Measurements from ENCODE around the gene GPR162.
"Not testable (repeated sequence)": the region's sequence is repeated elsewhere in the genome, so short reads cannot be mapped to it uniquely, and the experiment has no call there.

The GPR162 gene

DNA sequence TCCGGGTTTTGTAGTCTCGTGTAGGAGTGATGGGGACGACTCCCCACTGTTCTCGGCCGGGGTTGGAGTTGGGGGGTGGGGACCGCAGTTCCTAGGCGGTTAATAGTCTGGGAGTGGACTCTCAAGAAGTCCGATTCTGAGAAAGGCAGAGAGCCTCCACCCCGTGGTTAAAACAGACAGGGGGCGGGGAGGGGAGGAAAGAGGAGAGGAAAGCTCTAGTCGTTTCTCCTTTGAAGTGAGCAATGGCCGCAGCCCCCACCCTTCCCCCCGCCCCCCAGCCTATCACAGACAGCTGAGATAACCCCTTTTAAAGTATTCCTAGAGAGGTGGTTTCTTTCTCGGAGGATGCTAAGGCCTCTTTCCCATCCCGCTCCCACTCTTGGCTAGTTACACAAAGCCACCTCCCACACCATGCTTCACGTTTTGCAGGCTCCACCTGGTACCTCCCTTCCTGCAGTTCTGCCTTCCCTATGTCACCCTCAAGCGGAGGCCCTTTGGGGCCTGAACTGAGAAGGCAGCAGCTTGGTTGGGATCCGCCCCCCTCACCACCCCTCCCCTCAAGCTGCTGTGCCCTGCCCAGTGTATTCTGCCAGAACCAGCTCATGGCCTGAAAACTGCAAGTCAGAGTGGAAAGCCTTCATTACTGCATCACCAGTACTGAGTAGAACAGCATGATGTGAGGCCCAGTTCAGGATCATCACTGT is 31.2 kb downstream of the GPR162 start:
- DNase-seq (ENCODE audit: low read depth in 2 of 2, low spot score in 1 of 2): no peak

DNA sequence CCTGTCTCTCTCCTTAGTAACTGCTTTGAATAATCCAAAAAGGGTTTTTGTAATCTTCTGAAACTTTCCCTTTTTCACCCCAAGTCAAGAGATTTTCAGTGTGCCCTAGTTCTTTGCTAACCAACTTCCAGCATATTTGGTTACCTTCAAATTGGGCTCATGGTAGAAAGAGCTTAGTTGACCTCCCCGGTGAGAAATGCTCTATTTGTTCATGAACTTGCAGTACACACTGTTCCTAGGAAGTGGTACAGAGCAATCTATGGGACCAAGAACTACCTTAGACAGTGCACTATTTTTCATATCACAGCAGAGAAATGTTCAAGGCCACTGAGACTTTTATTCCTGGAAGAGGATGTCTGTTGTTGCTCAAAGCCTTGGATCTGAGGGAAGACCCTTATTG is 32.0 kb downstream of the GPR162 start:
- no peak for DNase-seq (ENCODE audit: low read depth in 2 of 2, low spot score in 1 of 2)

DNA sequence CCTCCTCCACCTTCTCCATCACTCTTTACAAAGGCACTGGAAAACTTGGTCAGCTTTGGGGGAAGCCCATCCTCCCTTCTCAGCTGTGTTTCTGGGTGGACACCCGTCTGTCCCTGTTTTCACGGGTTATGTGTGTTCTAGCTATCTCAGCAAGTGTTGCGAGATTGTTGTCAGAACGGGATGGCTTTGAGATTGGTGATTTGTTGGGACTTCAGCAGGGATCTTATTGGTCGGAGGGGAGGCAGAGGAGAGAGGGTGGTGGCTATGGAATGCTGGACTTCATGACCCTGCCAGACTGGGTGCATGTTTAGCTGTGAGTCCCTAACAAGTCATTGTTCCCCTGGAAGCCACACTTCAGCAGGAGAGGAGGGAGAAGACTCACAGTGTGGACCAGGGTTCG is 32.4 kb downstream of the GPR162 start:
- no peak for DNase-seq (ENCODE audit: low read depth in 2 of 2, low spot score in 1 of 2)

DNA sequence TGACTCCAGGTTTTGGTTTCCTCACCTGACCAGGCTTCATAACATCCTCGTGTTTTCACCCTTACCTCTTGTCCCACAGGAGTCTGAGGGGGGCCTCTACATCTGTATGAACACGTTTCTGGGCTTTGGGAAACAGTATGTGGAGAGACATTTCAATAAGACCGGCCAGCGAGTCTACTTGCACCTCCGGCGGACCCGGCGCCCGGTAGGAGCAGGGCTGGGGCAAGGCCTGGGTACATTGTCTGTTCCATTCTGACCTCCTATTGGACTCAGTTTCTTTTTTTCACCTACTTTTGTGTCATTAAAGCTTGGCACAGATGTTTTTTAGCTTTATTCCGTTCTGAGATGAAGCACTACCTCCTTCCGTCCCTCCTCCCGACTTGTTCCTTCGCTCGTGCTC is 33.7 kb downstream of the GPR162 start:
- DNase-seq (ENCODE audit: low read depth in 2 of 2, low spot score in 1 of 2): no peak

DNA sequence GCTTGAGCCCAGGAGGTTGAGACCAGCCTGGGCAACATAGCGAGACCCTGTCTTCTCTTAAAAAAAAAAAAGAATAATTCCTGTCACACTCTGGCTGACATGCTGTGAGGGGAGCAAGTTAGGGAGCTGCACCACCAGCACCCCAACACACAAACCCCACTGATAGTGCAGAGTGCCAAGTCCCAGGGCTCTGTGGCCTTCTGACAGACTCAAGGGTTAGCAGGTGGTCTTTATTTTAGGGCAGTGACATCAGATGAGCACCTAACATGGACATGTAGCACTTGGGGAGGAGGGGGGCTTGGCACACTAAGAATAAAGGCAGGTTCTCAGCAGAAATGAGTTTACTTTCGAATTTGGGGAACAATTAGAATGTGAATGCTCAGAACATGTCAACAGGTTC is 37.2 kb downstream of the GPR162 start:
- no peak for DNase-seq (ENCODE audit: low read depth in 2 of 2, low spot score in 1 of 2)

DNA sequence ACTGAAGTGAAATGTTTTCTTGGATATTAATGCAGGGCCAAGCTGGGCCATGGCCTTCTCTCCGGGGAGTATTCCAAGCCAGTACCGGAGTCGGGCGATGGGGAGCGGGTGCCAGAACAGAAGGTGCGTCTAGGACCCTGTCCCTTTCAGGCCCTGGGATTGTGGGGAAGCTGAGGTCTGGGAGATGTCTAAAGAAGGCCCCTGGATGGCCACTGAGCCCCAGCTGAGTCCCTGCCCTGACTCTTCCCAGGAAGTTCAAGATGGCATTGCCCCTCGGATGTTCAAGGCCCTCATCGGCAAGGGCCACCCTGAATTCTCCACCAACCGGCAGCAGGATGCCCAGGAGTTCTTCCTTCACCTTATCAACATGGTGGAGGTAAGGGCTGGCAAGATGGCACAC is 38.5 kb downstream of the GPR162 start:
- no peak for DNase-seq (ENCODE audit: low read depth in 2 of 2, low spot score in 1 of 2)

DNA sequence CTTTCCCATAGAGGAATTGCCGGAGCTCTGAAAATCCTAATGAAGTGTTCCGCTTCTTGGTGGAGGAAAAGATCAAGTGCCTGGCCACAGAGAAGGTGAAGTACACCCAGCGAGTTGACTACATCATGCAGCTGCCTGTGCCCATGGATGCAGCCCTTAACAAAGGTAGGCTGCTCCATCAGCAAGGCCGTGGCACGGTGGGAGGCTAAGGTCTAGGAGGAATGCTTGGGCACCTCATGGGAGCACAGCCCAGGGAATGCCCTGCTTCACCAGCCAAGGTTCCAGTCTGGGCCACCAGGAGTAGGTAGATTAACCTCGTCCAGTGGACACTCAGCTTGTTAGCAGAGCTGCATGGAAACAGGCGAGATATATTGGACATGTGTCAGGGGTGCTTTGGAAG is 39.3 kb downstream of the GPR162 start:
- DNase-seq (ENCODE audit: low read depth in 2 of 2, low spot score in 1 of 2): no peak

DNA sequence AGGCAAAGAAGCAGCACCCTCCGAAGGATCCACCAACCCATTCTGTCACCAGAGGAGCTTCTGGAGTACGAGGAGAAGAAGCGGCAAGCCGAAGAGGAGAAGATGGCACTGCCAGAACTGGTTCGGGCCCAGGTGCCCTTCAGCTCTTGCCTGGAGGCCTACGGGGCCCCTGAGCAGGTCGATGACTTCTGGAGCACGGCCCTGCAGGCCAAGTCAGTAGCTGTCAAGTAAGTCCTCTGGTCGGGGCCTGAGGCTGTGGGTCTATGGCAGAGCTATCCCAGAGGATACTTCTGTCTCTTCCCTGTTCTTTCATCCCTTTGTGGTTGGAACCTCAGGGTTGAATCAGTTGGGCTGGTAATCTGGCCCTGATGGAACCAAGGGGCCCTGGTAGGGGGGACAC is 39.8 kb downstream of the GPR162 start:
- no peak for DNase-seq (ENCODE audit: low read depth in 2 of 2, low spot score in 1 of 2)

DNA sequence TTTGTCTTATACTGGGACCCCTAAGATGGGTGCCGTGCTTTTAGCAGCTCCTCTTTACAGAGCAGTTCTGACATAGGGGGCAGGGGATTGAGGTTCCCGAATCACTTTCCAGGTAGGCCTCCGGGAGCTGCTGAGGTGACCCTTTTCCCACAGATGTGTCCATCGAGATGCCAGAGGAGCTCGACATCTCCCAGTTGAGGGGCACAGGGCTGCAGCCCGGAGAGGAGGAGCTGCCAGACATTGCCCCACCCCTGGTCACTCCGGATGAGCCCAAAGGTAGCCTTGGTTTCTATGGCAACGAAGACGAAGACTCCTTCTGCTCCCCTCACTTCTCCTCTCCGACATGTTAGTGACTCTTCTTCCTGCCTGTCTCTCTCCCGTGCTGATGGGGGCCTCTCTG is 41.4 kb downstream of the GPR162 start:
- no peak for DNase-seq (ENCODE audit: low read depth in 2 of 2, low spot score in 1 of 2)

DNA sequence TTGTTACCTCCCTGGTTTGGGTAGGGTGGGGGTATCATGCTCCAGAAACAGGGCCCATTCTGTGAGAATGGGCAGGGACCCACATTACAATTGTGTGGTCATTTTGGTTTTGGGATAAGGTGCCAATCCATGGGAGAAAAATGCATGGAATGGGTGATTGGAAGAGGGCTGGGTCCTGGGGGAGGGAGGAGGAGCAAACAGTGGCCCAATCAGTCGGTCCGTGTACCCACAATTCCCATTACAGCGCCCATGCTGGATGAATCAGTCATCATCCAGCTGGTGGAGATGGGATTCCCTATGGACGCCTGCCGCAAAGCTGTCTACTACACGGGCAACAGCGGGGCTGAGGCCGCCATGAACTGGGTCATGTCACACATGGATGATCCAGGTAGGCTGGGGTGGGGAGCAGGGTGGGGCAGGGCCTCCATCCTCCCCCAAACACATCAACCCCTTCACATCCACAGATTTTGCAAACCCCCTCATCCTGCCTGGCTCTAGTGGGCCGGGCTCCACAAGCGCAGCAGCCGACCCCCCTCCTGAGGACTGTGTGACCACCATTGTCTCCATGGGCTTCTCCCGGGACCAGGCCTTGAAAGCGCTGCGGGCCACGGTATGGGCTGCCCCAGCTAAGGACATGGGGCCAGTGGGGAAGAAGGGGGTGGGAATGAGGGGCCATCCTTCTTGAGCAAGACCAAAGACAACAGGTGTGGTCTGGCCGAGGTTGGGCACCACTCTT is 42.1 kb downstream of the GPR162 start:
- no peak for DNase-seq (ENCODE audit: low read depth in 2 of 2, low spot score in 1 of 2)

DNA sequence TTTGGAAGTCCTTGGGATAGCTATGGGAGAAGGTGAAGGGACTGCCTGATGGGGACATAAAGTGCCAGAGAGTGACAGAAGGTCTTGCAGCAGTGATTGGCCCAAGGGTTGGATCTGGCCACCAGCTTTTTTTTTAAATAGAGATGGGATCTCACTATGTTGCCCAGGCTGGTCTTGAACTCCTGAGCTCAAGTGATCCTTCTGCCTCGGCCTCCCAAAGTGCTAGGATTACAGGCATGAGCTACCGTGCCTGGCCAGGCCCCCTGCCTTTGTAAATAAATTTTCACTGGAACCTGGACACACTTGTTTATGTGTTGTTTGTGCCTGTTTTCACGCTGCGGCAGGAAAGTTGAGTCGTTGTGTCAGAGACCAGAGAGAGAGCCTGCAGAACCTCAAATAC is 43.7 kb downstream of the GPR162 start:
- not testable (repeated sequence) for DNase-seq (ENCODE audit: low read depth in 2 of 2, low spot score in 1 of 2)

DNA sequence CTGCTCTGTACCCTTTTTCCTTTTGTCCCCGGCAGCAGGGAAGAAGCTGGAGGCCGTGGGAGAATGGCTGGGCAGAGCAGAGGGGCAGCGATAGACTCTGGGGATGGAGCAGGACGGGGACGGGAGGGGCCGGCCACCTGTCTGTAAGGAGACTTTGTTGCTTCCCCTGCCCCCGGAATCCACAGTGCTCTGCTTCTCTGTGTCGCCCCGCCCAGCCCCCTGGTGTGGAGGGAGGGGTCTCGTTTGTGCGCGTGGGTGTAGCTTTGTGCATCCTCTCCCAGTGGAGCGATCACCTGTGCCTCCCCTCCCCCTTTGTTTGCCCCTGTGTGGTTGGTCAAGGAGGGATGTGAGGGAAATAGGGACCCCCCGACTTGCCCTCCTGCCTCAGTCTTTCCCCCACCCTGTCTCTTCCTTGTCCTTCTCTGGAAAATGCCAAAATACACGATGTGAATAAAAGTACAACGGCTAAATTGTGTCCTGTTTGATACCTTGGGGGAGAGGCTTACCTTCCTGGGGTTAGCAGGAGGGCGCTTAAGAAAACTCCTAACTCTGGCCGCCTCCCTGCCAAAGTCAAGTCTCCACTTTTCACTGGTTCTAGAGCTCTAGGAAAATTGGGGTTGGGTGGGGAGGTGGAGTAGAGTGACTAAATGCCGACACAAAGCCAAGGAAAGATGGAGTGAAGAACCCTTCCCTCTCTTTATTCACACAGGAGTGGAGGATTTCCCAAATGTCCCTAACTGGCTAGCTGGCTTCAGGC is 44.7 kb downstream of the GPR162 start:
- DNase-seq (ENCODE audit: low read depth in 2 of 2, low spot score in 1 of 2): no peak

DNA sequence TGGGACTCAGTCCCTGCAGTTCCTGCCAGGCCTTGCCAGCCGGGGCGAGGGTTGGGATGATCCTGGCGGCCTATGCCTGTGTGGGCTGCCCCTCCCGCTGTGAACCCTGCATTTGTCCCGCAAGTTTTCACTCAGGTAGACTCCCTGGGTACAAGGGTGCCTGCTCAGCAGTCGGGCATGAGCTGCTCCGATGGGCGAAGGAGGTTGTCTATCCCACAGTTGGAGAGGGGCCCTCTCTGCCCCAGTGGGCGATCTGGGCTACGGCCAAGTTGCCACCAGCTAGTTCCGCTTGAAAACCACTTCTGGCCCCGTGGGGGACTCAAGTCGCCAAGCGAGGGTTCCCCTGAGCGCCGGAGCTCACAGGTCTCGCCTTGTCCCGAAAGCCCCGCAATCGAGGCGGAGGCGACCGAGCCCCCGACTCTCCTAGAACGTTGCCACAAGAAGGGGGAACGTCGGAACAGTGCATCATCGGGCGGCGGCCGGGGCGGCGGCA is 45.3 kb downstream of the GPR162 start:
- DNase-seq (ENCODE audit: low read depth in 2 of 2, low spot score in 1 of 2): no peak

DNA sequence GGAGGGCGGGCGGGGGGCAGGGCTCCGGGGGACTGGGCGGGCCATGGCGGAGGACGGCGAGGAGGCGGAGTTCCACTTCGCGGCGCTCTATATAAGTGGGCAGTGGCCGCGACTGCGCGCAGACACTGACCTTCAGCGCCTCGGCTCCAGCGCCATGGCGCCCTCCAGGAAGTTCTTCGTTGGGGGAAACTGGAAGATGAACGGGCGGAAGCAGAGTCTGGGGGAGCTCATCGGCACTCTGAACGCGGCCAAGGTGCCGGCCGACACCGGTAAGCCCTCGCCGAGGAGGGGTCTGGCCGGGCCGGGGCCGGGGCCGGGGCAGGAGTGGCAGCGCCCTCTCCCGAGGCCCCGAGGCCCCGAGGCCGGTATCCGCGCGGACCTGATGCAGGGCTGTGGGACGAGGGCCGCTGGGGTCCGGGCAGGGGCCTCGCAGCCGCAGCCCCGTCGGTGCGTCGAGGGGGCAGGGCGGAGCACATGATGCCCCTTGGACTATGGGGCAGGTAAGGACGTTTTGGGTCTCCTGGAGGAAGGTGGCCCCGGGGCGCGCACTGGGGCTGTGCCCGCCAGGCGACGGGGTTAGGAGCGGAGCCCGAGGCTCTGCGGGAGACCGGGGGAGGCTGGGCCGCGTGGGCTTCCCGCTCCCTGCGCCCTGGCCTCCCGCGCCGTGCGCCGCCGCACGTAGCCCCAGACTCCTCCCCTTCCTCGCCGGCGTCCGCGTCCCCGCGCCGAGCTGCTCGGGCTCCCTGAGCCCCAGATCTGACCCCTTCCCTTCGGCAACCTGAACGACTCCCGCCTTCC is 46.0 kb downstream of the GPR162 start, which contains the start of gene TPI1:
Gene TPI1, plus strand, starts transcription at position 119 of the 798 bp plus-strand sequence. Its CDS starts 36 bp downstream, at position 155.
- peak; percentile 49 to 61 for DNase-seq (ENCODE audit: low read depth in 2 of 2, low spot score in 1 of 2)

DNA sequence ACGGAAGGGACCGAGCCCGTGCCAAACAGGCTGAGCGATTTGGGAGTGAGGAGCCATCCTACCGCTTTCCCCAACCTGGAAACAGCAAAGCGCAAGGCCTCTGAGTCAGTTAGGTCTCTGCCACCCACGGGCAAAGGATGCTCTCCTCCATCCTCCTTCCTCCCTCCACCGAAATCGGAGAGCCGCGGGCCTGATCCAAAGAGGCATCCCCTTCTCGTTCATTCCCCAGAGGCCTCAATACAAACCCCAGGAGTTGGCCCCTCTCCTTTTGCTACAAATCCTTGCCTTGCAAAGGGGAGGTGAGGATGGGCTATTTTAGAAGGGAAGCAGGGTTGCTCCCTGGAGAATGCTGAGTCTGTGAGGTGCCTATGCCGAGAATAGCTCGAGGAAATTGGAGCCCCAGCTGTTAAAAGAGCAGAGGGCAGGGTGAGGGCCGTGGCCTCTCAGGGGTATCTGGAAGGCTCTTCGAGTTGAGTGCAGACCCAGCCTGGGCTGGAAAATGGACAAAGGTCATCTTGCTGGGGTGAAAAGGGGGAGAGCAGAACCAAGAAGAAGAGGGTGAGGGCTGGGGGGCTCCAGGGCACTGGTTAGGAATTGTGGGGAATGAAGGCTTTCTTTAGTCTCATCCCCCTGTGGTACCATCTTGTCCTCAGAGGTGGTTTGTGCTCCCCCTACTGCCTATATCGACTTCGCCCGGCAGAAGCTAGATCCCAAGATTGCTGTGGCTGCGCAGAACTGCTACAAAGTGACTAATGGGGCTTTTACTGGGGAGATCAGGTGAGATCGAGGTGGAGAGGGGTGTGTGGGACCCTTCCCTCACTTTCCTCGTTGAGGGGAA is 46.8 kb downstream of the GPR162 start:
- no peak for DNase-seq (ENCODE audit: low read depth in 2 of 2, low spot score in 1 of 2)

DNA sequence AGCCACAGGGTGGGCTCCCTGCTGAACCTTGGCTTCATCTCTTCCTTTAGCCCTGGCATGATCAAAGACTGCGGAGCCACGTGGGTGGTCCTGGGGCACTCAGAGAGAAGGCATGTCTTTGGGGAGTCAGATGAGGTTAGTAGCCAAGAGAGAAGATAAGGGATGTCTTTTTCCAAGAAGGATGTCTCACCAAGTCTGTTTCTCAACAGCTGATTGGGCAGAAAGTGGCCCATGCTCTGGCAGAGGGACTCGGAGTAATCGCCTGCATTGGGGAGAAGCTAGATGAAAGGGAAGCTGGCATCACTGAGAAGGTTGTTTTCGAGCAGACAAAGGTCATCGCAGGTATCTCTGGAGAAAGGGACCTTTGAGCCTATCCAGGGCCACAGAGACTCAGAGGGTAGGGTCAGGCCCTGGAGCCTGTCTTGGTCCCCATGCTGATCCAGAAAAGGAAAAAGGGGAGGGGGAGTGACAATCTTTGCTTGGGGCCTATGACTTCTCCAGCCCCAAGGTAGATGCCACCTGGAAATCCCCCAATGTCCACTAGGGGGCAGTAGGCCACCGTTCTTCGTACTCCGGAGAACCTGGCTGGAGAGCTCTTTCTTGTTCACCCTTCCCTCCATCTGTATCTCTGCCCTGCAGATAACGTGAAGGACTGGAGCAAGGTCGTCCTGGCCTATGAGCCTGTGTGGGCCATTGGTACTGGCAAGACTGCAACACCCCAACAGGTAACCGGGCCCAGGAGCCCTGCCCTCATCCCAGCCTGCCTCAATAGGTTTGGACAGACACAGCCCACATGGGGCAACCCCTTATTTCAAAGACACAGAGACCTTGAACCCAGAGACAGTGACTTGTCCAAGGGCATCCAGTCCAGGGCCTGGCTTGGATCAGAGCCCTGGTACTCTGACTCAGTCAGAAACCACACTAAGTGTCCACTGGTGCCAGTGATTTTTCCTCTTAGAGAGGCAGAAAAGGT is 47.7 kb downstream of the GPR162 start:
- DNase-seq (ENCODE audit: low read depth in 2 of 2, low spot score in 1 of 2): peak; percentile 76 to 83

DNA sequence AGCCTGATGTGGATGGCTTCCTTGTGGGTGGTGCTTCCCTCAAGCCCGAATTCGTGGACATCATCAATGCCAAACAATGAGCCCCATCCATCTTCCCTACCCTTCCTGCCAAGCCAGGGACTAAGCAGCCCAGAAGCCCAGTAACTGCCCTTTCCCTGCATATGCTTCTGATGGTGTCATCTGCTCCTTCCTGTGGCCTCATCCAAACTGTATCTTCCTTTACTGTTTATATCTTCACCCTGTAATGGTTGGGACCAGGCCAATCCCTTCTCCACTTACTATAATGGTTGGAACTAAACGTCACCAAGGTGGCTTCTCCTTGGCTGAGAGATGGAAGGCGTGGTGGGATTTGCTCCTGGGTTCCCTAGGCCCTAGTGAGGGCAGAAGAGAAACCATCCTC is 48.7 kb downstream of the GPR162 start:
- DNase-seq (ENCODE audit: low read depth in 2 of 2, low spot score in 1 of 2): not testable (repeated sequence)

DNA sequence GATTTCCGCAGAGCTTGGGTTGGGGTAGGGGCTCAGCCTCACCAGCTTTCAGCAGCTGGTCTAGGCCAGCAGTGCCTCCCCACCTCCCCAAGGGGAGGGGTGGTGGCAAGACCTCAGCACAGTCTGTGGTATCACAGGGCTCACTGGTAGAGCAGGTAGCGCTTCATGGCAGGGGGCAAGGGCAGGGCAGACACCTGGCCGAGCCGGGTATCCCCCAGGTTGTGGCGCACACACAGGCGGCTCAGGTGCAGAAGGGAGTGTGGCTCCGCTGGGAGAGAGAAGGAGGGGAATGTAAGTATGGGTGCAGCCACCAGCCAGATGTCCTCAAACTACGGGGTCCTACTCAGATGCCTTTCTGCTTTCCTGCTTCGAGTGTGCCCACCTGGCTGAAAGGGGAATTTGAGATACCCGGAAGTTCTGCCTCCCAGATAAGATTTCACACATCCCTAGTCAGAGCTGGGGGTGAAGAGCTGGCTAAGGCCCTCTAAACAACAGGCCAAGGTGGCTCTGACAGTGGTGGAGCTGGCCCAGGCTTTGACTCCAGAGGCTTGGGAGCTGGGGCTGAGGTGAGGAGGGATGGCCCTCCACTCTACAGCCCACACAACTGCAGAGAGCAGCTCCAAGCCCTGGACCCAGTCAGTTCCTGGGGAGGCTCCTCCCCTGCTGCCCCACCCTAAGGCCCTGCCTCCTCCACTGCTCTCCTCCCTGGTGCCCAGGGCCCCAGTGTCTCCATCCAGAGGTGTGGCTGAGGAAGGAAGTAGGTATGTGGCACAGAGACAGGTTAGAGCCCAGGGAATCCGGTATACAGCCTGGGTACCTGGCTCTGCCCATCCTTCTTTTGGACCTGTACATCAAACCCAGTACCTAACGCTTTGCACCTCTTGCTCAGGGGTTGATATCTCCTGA is 49.7 kb downstream of the GPR162 start:
- DNase-seq (ENCODE audit: low read depth in 2 of 2, low spot score in 1 of 2): no peak
